Measurements from ENCODE around the gene PTPN13. TPM values are rescaled to one million over a fixed set of nuclear protein-coding genes. Genes with fewer than 3 reads are reported as not detected.

Gene PTPN13
- total RNA-seq, 2 experiments from 2014 or later: 0.06 to 0.21 TPM

DNA sequence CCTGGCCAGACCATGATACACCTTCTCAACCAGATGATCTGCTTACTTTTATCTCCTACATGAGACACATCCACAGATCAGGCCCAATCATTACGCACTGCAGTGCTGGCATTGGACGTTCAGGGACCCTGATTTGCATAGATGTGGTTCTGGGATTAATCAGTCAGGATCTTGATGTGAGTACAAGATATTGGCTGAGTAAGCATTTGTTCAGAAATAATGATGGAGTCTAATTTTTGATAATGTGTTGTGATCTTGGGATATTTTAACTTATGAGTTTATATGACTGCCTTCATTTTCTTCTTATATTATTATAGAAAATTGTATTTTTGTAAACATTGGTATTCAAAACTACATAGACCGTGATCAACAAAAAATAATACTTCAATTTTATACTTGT lies 215.7 kb downstream of the PTPN13 start:
- ChIA-PET POLR2A (no interaction called here), CTCF (no interaction called here)

DNA sequence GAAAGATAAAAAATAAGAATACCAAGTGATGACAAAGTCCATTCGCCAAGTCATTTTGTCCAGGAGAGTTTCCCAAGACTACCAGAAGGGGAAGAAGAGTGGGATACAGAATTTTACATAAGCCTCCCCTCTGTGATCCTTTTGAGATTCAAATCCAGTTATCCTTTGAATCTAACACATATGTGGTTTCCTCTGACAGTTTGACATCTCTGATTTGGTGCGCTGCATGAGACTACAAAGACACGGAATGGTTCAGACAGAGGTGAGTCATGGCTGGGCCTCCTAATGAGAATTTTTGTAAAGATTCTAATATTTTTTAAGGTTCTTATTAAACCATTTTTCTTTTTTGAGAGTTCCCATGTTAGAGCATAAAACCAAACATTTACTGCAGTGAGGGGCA lies 216.7 kb downstream of the PTPN13 start:
- CTCF ChIA-PET: no interaction called here
- POLR2A ChIA-PET: no interaction called here

DNA sequence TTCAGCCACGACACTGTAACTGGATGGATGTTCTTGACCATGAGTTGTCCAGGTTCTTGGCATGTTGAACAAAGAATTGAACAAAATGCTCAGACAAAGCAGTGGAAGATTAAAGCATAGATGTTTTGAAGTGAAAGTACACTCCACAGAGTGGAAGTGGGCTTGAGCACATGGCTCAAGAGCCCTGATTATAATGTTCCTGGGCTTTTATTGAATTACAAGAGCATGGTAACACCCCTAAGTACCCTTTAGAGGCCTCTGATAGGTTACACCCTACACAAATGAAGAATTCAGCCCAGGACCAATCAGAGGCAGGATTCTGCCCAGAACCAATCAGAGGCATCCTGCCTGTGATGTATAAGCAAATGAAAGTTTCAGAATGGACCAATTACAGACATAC lies 221.5 kb downstream of the PTPN13 start:
- POLR2A ChIA-PET: no interaction called here
- CTCF ChIA-PET: no interaction called here

DNA sequence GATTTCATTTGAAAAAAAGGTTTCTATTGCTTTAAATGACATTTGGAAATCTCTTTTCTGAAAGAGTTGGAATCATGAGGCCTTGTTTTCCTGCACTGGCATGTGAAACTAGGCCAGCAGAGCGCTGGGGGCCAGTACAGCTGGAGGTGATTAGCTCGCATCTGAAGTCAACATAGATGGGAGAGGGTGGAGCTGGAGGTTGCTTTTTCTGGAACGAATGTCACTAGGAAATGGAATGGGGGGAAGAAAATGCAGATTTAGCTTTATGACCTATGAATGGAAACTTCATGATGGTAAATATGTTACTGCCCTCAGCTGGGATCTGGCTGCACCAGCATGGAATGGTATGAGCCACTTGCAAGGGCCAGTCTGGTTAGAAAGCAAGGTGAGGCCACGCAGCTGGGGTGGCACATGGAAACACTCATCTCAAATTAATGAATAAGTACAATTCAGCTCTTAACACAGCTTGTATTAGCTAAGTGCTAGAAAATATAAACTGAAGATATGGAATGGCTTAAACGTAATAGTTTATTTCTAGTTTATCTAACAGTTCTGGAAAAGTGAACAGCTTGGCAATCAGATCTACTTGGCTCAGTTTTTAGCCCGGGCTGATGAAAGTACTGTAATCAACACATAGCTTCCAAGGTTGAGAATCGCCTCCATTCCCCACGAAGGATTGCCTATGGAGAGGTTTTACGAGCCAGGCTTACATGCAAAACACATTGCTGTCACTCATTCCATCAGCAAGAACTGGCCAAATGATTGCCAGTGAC lies 222.6 kb downstream of the PTPN13 start:
- CTCF ChIA-PET: no interaction called here

DNA sequence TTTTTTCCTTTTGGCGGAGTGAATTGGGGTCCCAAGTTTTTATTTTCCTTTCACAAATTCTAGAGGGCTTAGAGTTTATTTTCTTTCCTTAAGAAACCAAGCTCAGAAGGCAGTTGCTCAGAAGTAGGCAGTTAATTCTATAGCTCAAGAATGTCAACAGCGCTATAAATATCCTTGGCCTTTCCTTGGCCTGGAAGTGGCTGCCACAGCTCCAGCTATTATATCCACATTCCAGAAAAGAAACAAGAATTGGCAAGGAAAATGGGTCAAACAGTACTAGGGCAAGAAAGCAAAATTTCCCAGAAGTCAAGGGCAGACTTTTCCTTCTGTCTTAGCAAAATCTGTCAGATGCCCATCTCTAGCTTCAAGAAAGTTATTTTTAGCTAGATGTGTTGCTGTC lies 224.1 kb downstream of the PTPN13 start:
- ChIA-PET CTCF (no interaction called here), POLR2A (no interaction called here)

More for the DNA sequence above, 222.6 kb downstream of the PTPN13 start:
- POLR2A ChIA-PET: no interaction called here

DNA sequence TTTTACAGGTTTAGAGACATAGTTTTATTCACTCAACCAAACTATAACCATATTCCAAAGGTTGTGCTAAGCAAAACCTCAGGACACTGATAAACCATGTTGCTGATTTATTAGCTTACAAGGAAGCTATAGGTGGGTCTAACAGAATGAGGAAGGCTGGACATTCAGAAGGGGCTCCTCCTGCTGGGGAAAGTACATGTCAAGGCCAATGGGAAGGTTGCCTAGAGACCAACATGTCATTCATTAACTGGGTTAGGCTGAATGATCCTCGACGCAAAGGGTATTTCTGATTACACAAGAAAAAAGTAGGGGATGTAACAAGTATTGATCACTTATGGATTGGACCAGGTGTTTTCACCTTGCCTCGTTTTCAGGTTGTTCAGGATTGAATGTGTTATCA lies 224.7 kb downstream of the PTPN13 start:
- POLR2A ChIA-PET: no interaction called here
- CTCF ChIA-PET: no interaction called here

DNA sequence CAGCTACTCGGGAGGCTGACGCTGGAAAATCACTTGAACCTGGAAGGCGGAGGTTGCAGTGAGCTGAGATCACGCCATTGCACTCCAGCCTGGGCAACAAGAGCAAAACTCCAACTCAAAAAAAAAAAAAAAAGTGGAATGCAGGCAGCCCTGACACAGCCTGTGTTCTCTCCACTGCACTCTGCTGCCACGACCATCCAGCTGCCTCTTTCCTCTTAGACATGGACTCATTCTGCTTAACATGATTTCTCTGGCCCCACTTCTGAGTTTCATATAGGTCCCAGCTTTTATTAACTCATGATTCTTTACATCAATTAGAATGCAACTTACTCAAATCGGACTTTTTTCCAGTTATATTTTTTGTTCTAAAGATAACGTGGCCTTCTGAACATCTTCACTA lies 225.4 kb downstream of the PTPN13 start:
- CTCF ChIA-PET: no interaction called here

DNA sequence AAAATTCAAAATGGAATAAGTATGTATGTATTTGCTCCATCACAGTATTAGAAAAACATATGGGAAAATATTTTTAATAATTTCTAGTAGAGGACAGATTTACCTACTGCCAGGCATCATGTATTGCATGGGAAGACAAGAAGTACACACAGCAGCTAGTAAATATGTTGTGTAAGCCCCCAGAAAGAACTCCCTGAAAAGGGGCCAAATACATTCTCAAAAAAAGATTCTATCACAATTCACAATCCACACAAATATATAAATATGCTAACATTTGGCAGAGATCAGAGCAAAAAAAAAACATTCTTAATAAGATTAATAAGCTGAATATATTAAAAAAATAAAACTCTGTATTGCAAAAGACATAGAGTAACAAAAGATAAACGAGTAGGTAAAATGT lies 227.0 kb downstream of the PTPN13 start:
- ChIA-PET CTCF (no interaction called here), POLR2A (no interaction called here)

More for the DNA sequence above, 225.4 kb downstream of the PTPN13 start:
- POLR2A ChIA-PET: no interaction called here

DNA sequence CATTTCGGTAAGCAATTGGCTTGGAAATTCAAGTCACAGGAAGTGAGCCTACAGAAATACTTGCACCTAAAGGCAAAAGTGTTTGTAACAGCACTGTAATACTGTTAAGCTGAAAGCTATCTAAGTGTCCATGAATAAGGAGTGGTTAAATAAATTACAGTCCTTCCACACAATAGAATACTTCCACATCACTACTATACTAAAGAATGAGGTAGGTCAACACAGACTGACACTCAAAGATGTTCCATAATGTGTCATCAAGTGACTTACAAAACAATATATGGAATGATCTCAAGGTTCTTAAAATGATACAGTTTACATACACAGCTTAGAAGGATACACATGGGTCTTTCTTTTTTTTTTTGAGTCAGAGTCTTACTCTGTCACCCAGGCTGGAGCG lies 228.0 kb downstream of the PTPN13 start:
- ChIA-PET POLR2A (no interaction called here), CTCF (no interaction called here)

DNA sequence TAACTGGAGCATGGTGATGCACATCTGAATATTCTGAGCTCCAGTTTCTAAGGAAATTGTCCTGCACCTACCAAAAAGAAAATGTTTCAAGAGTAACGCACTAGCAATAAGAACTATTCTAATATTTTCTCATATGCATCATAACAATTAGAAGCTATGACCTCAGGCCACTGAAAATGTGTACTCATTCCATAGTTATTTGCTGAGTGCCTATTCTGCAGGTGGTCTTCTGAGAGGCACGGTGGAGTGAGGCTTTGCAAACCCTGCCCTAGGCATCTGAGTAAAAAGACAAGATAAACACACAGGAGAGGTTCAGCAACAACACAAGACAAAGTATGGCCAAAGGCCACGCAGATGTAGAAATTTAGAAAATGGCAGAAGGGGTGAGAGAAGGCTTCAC lies 231.4 kb downstream of the PTPN13 start:
- POLR2A ChIA-PET: interaction anchor here (0.6 kb wide), 1 partner anchor 53 kb away, joined by 3 read pairs; no protein-coding TSS in a partner anchor
- CTCF ChIA-PET: no interaction called here

DNA sequence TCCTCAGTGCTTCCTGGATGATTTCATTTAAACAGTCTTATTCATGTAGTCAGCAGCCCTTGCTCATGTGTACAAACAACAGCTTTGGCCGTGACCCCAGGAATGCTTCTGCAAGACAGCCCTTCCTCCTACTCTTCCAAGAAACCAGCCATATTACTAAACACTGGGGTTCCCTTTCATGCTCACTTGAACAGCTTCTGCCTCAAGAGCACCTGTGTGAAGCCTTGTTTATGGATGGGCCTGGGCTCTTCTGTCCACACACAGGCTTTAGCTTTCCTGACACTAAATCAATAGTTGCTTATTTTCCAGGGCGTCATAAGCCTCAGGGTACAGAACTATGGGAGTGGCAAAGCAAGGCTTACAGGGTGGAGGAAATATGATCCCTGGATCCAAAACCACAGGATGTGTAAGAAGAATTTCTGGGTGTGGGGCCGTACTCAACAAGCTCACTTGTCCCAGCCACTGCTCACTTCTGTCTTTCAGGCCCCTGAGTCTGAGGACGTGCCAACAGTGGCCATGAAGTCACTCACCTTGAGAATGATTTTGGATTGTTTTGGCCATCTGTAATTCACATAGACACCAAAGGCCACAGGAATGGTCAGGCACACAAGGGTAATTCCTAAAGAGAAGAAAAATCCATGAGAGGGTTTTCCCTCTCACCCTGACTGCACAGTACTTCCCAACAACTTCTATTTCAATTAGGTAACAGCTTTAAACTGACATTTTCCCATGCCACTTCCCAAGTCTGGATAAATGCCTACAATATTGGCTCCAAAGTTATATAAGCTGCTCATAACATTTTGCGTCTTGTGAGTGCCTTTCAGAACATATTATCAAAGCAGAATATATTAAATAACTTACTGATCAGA lies 237.4 kb downstream of the PTPN13 start:
- ChIA-PET CTCF (no interaction called here), POLR2A (no interaction called here)

DNA sequence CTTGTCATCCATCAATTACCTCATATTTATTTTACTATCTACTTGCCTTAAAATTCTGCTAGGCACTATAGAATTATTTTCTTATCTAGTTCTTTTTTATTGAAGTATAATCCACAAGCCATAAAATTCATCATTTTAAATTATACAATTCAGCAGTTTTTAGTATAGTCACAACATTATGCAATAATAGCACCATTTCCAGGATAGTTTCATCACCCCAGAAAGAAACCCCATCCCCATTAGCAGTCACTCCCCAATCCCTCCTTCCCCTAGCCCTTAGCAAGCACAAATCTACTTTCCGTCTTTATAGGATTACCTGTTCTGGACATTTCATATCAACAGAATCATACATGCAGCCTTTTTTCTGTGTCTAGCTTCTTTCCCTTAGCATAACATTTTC lies 239.5 kb downstream of the PTPN13 start:
- ChIA-PET CTCF (interaction anchor here (0.6 kb wide), 1 partner anchor 24 kb away, joined by 4 read pairs; no protein-coding TSS in a partner anchor), POLR2A (no interaction called here)

DNA sequence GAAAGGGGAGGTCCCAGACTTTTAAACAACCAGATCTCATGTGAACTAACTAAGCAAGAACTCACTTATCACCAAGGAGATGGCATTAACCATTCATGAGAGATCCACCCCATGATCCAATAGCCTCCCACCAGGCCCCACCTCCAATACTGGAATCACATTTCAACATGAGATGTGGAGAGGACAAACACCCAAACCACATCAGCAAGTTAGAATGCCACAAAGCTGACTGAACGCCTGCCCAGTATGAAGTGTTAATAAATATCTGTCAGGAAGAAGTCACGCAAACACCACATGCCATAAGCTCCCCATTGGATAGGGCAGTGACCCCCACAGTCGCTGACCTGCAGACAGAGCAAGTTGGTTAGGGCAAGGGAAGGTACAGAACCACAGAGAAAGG lies 240.8 kb downstream of the PTPN13 start:
- ChIA-PET POLR2A (no interaction called here), CTCF (no interaction called here)

DNA sequence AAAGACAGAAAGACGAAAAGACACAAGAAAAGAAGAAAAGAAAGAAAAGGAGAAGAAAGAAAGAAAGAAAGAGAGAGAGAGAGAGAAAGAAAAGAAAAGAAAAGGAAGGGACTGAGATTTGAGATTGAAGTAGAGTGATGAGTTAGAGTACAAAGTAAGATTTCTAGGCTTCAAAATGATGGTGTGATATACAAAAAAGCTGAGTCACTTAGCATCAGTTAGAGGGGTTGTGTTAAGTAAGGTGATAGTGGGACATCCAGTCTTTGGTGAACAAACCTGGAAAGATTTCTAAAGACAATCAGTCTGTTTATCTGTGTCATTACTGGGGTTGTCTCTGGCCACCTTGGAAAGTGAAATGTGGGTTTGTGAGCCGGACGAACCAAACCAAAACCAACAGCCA lies 241.6 kb downstream of the PTPN13 start:
- CTCF ChIA-PET: no interaction called here
- POLR2A ChIA-PET: no interaction called here

DNA sequence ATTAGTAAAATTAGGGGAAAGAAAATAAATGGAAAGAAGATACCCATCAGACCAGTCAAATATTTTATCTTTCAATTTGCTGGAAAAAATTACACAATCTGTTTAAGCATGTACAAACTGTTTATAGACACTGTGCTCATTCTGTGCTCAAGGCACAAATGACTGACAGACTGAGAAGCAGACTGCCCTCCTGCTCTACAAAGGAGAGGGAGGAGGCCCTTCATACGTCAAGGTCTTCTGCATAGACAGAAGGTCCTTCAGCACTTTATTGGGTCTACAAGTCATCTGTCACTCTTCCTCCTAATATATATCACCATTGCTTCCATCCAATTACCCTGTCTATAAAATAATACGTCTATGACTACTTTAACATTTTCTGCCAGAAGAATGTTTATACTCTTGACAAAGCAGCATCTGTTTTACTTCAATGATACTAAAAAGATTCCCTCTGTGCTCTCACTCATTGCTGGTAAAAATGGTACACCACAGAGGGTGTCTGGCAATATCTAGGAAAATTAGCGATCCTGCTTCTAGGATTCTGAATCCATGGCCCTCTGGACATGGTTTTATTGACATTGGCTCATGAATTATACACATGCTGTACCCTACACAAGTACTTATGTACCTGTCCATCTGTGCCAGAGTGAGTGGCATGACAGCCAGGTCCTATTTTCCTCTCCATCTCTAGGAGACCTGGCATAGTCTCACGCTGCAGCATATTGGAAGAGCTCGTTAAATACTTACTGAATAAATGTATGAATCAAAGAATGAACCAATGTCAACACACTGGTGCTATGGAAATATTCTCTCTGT lies 243.8 kb downstream of the PTPN13 start:
- POLR2A ChIA-PET: no interaction called here
- CTCF ChIA-PET: no interaction called here

DNA sequence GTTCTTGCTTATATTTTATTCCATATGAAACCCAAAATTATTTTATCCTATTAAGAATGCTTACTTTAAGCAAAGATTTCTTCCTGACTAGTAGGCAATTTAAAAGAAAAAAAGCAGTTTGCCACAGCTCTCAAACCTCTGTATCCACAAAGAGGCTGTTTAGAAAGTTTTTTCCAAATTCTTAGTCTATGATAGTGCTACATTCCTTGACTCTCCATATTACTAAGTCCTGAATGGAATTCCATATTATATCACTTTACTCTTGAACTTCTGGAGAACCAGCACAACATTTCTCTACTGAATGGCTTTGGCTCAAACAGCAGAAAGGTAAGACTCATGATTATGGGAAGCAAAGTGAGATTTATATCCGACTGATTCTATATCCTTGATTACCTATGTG lies 246.7 kb downstream of the PTPN13 start:
- CTCF ChIA-PET: no interaction called here
- POLR2A ChIA-PET: no interaction called here

DNA sequence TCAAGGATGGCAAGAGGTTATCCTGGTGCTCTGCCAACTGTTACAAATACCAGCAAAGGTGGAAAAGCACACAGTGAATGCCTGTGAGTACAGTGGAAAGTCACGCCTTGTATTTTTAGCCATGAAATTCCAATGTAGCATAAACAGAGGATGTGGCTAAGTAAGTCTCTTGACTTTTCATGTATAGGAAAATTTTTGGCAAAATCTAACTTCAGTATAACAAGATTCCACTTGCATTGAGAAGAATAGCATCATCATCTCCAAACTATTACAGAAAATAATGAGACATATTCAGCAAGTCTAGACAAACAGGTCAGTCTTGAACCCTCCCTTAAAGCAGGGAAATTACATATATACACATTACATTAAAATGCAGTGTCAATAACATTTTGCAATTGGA lies 247.2 kb downstream of the PTPN13 start:
- ChIA-PET POLR2A (no interaction called here), CTCF (no interaction called here)

DNA sequence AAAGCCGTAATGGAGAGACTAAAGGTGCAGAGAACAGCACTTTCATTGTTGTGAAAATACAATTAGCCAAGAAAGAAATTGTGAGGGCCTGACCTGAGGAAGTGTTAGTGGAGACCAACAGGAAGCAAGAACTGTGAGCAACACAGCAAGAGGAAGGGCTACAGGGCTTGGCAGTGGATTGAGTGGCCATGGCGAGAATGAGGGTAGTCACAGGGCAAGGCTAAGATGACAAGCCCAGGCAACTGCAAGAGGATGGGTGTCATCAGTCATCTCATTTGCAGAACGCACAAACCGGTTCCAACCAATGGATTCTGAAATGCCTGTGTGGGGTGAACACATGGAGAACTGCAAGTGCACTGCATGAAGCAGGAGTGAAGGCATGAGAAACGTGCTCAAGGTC lies 251.5 kb downstream of the PTPN13 start:
- ChIA-PET CTCF (no interaction called here), POLR2A (no interaction called here)

DNA sequence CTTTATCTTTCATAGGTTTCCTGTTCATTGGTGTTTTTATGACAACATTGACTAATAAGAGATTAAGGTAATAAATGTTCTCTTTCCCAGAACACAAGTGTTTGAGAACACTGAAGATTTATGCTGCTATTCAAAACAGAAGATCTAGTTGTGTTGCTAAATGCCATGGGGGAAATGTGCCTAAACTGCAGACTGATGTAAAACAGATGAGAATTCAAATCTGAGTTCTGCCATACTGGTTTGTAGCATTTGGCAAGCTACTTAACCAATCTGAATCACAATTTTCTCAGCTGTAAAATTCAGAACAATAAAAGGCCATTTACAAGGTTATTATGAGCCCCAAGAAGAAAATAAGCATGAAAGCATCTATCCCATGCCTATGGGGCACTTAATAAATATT lies 252.8 kb downstream of the PTPN13 start:
- ChIA-PET CTCF (no interaction called here), POLR2A (no interaction called here)

DNA sequence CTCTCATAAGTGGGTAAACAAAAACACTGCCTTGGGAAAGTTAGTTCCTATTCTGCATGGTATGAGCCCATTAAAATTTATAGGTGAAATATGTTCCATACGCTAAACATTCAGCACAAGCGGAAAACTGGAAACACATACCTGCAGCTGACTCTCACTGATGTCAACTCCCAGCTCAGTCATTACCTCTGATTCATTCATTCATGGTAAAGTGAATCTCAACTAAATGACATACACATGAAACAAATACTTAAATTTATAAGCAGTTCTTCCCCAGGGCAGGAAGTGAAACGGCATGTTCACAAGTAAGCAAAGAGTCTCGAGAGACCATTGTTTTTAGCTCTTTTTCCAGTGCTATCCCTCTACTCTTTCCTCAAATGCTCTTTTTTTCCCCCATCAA lies 253.5 kb downstream of the PTPN13 start:
- POLR2A ChIA-PET: no interaction called here
- CTCF ChIA-PET: no interaction called here

DNA sequence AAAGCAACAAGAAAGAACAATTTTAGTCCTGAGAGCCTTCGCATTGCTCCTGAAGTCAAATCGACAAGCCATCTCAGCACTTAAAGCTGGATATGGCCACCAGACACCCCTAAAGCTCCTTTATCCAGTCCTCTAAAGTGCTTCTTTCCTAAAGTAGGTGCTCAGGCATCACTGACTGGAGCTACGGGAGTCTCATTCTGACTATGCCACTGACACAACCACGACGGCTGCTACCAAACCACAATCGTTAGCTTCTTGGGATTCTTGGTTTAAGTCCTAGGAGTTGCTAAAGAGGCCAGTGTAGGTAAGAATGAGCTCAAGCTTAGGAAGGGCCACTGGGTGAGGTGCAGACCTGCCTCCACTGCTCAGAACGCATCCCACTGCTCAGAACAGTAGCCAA lies 254.0 kb downstream of the PTPN13 start:
- CTCF ChIA-PET: no interaction called here

More for the DNA sequence above, 254.0 kb downstream of the PTPN13 start:
- POLR2A ChIA-PET: no interaction called here
